OCI-LY1 (cell line): ENCODE data around the gene FAM89A.
"Not testable (repeated sequence)": the region's sequence is repeated elsewhere in the genome, so short reads cannot be mapped to it uniquely, and the experiment has no call there.

Source experiments
- CTCF ChIP-seq: fragments of 200-600 bp; sonication (generic), shearing (Covaris generic); IDR thresholded peaks from 2 replicates; pipeline ENCODE4 v1.5.1; 2017; ENCODE audit warnings: mild to moderate bottlenecking, antibody characterized with exemption, low read length, moderate library complexity, mixed read lengths
- EZH2 ChIP-seq: fragments of 200-600 bp; sonication (generic), shearing (Covaris generic); IDR thresholded peaks from 2 replicates; pipeline ENCODE4 v1.8.0; 2017; ENCODE audit warnings: borderline replicate concordance, mixed run types, mild to moderate bottlenecking, antibody characterized with exemption, low read length, moderate library complexity, mixed read lengths

GRCh38 chr1:231007535-231007934 lies 32.5 kb downstream of the FAM89A start:
- TF ChIP-seq CTCF, EZH2: not testable (repeated sequence)
